Measurements from ENCODE around the gene PACS1. TPM values are rescaled to one million over a fixed set of nuclear protein-coding genes. Genes with fewer than 3 reads are reported as not detected.
A peak's percentile ranks its signal among the peaks of the same experiment; 100 is the strongest.

Gene PACS1
- total RNA-seq, 2 experiments from 2014 or later: 76.3 to 78.3 TPM

GRCh38 chr11:66262696-66263095 is 192.6 kb downstream of the PACS1 start:
- Mint-ChIP-seq H3K4me1 (ENCODE audit: low read depth) (peaks cover 20% of the 10 kb centered on the region), H3K27me3 (no peaks in the 10 kb centered on the region), H3K9me3 (no peaks in the 10 kb centered on the region), H3K27ac (no peak overlapping the region), H3K36me3 (ENCODE audit: low read depth) (peaks cover 36% of the 10 kb centered on the region), H3K4me3 (no peak overlapping the region)
- DNase-seq (no peak), ATAC-seq (no peak)
- ChIA-PET CTCF (interaction anchor here (1.0 to 1.9 kb wide), 3 partner anchors 19 to 240 kb away, joined by 3 to 6 read pairs (median 4); no protein-coding TSS in a partner anchor), POLR2A (no interaction called here)
- intact Hi-C loops (cut with micrococcal nuclease): no loop called here
- TF ChIP-seq CTCF (IDR thresholded peaks at IDR 0.05): no peak

GRCh38 chr11:66263231-66263630 is 193.2 kb downstream of the PACS1 start:
- ATAC-seq (no peak), DNase-seq (no peak)
- H3K4me1 Mint-ChIP-seq (ENCODE audit: low read depth): peaks cover 22% of the 10 kb centered on the region
- intact Hi-C loops (cut with micrococcal nuclease): no loop called here
- no peaks in the 10 kb centered on the region for H3K27me3 Mint-ChIP-seq
- peaks cover 36% of the 10 kb centered on the region for H3K36me3 Mint-ChIP-seq (ENCODE audit: low read depth)
- no peaks in the 10 kb centered on the region for H3K9me3 Mint-ChIP-seq
- no peak overlapping the region for H3K4me3 Mint-ChIP-seq
- ChIA-PET CTCF (interaction anchor here (1.0 to 1.9 kb wide), 3 partner anchors 20 to 241 kb away, joined by 3 to 6 read pairs (median 4); no protein-coding TSS in a partner anchor), POLR2A (interaction anchor here (0.6 to 1.3 kb wide), 2 partner anchors 11 to 41 kb away, joined by 3 read pairs; no protein-coding TSS in a partner anchor)
- no peak for TF ChIP-seq CTCF (IDR thresholded peaks at IDR 0.05)
- no peak overlapping the region for H3K27ac Mint-ChIP-seq

GRCh38 chr11:66263785-66264184 is 193.7 kb downstream of the PACS1 start:
- ChIA-PET POLR2A (interaction anchor here (0.6 to 1.3 kb wide), 2 partner anchors 10 to 41 kb away, joined by 3 read pairs; no protein-coding TSS in a partner anchor), CTCF (interaction anchor here (0.6 to 1.6 kb wide), 5 partner anchors 8 to 271 kb away, joined by 3 to 4 read pairs (median 3); no protein-coding TSS in a partner anchor)
- no peak overlapping the region for H3K27ac Mint-ChIP-seq
- no peak for TF ChIP-seq CTCF (IDR thresholded peaks at IDR 0.05)
- H3K4me3 Mint-ChIP-seq: no peak overlapping the region
- DNase-seq: no peak
- no peaks in the 10 kb centered on the region for H3K9me3 Mint-ChIP-seq
- intact Hi-C loops (cut with micrococcal nuclease): no loop called here
- H3K27me3 Mint-ChIP-seq: no peaks in the 10 kb centered on the region
- H3K36me3 Mint-ChIP-seq (ENCODE audit: low read depth): peaks cover 36% of the 10 kb centered on the region
- H3K4me1 Mint-ChIP-seq (ENCODE audit: low read depth): peaks cover 17% of the 10 kb centered on the region
- ATAC-seq: no peak

GRCh38 chr11:66264383-66264782 is 194.3 kb downstream of the PACS1 start:
- H3K4me3 Mint-ChIP-seq: no peak overlapping the region
- H3K27me3 Mint-ChIP-seq: no peaks in the 10 kb centered on the region
- intact Hi-C loops (cut with micrococcal nuclease): no loop called here
- ChIA-PET CTCF (interaction anchor here (0.8 to 1.6 kb wide), 5 partner anchors 9 to 66 kb away, joined by 3 to 4 read pairs (median 3); no protein-coding TSS in a partner anchor), POLR2A (interaction anchor here (1.3 kb wide), 1 partner anchor 42 kb away, joined by 3 read pairs; no protein-coding TSS in a partner anchor)
- ATAC-seq (no peak), DNase-seq (no peak)
- peaks cover 13% of the 10 kb centered on the region for H3K4me1 Mint-ChIP-seq (ENCODE audit: low read depth)
- no peak overlapping the region for H3K27ac Mint-ChIP-seq
- TF ChIP-seq CTCF (IDR thresholded peaks at IDR 0.05): no peak
- no peaks in the 10 kb centered on the region for H3K9me3 Mint-ChIP-seq
- H3K36me3 Mint-ChIP-seq (ENCODE audit: low read depth): peaks cover 34% of the 10 kb centered on the region

GRCh38 chr11:66264914-66265313 is 194.8 kb downstream of the PACS1 start:
- peak; percentile 68 for DNase-seq
- intact Hi-C loops (cut with micrococcal nuclease): no loop called here
- no peak overlapping the region for H3K4me3 Mint-ChIP-seq
- no peaks in the 10 kb centered on the region for H3K27me3 Mint-ChIP-seq
- H3K36me3 Mint-ChIP-seq (ENCODE audit: low read depth): peaks cover 31% of the 10 kb centered on the region
- ChIA-PET CTCF (interaction anchor here (0.7 to 1.6 kb wide), 6 partner anchors 21 to 66 kb away, joined by 3 to 5 read pairs (median 4); no protein-coding TSS in a partner anchor), POLR2A (interaction anchor here (1.1 kb wide), 1 partner anchor 18 kb away, joined by 4 read pairs; no protein-coding TSS in a partner anchor)
- H3K27ac Mint-ChIP-seq: no peak overlapping the region
- ATAC-seq: no peak
- peaks cover 14% of the 10 kb centered on the region for H3K4me1 Mint-ChIP-seq (ENCODE audit: low read depth)
- TF ChIP-seq CTCF (IDR thresholded peaks at IDR 0.05): peak; percentile 69
- H3K9me3 Mint-ChIP-seq: no peaks in the 10 kb centered on the region

Measured in activated CD8-positive, alpha-beta T cell treated with anti-CD3 and anti-CD28 coated beads for 36 hours (primary cell).